ENCODE measurements around the gene GCC2.
"Not testable (repeated sequence)": the region's sequence is repeated elsewhere in the genome, so short reads cannot be mapped to it uniquely, and the experiment has no call there.

GCC2 gene

DNA sequence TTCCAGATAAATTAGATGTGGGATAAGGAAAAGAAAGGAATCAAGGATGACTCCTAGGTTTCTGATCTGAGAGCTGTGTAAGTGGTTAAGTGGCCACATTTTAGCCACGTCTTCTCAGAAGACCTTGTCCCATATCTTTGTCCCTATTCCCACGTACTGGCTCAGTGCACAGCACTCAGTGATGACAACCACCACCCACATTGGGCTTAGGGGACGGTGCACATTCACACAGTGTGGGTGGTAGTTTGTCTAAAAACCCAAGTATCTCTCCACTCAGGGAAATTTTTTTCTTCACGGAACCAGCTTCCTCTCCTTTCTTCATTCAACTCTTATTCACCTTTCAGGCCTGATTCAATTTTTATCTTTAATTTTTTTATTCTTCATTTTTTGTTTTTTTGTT lies 30.6 kb upstream of the GCC2 start:
- no peak overlapping the region for H3K27ac ChIP-seq
- TF ChIP-seq, protein P1, sequence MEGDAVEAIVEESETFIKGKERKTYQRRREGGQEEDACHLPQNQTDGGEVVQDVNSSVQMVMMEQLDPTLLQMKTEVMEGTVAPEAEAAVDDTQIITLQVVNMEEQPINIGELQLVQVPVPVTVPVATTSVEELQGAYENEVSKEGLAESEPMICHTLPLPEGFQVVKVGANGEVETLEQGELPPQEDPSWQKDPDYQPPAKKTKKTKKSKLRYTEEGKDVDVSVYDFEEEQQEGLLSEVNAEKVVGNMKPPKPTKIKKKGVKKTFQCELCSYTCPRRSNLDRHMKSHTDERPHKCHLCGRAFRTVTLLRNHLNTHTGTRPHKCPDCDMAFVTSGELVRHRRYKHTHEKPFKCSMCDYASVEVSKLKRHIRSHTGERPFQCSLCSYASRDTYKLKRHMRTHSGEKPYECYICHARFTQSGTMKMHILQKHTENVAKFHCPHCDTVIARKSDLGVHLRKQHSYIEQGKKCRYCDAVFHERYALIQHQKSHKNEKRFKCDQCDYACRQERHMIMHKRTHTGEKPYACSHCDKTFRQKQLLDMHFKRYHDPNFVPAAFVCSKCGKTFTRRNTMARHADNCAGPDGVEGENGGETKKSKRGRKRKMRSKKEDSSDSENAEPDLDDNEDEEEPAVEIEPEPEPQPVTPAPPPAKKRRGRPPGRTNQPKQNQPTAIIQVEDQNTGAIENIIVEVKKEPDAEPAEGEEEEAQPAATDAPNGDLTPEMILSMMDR (conservative IDR thresholded peaks at IDR 0.05; ENCODE audit: low read depth), result no peak
- no peak for DNase-seq (ENCODE audit: low spot score)
- ChIA-PET CTCF (no interaction called here), POLR2A (ENCODE audit: low non-redundant PET) (no interaction called here)

DNA sequence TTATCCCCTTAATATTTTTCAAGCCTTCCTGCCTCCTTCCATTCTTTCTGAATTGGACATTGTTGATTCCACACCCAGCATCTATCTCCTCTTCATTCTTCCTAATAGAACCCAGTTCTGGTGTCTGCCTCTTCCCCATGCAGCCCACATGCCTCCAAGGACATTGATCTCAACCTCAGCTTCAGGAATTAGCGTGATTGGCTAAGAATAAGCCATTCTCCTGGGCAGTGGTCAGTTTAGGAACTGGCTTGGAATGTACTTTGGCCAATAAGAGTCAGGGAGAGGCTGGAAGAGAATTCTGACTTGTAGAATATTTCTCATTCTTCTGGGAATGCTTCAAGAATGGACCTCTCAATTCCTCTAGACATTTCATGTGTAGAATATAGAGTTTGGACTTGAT lies 25.9 kb upstream of the GCC2 start:
- TF ChIP-seq, protein P1 (conservative IDR thresholded peaks at IDR 0.05; ENCODE audit: low read depth), result no peak
- DNase-seq (ENCODE audit: low spot score), result no peak
- ChIA-PET POLR2A (ENCODE audit: low non-redundant PET) (no interaction called here), CTCF (no interaction called here)
- no peak overlapping the region for H3K27ac ChIP-seq

DNA sequence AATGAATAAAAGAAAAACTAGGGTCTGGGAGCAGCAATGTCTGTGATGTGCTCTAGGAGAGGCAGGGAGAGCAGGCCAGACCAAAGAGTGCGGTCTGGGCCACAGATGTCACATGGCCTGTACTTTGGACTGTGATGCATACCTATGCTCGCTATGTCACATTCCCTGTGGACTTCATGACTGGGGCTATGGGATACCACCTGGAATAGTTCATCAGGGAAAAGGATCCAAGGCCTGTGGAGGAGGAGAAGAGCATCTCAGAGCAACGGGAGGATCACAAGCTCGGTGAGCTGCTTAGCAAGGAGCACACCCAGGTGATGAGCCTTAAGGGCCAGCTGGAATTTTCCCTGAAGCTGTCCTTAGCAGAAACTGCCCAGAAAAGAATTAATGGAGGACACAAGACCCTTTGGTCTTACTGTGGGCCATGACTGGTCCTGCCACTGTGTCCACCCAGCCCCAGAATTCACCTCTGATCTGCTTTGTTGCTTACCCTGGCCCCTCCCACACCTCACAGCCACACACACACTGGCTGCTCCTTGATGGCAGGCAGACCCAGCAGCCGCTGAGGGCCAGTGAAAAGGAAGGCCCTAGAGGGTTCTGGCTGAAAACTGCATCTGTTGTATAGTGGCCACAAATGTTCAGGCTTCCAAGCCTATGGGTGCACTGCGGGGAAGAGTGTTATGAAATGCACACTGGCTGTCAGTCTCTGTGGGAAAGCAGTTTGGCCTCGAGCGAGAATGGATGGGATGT lies 25.3 kb upstream of the GCC2 start:
- TF ChIP-seq, protein P1 (conservative IDR thresholded peaks at IDR 0.05; ENCODE audit: low read depth), result no peak
- CTCF ChIA-PET, result no interaction called here
- POLR2A ChIA-PET (ENCODE audit: low non-redundant PET), result no interaction called here
- DNase-seq (ENCODE audit: low spot score), result no peak
- H3K27ac ChIP-seq, result no peak overlapping the region

DNA sequence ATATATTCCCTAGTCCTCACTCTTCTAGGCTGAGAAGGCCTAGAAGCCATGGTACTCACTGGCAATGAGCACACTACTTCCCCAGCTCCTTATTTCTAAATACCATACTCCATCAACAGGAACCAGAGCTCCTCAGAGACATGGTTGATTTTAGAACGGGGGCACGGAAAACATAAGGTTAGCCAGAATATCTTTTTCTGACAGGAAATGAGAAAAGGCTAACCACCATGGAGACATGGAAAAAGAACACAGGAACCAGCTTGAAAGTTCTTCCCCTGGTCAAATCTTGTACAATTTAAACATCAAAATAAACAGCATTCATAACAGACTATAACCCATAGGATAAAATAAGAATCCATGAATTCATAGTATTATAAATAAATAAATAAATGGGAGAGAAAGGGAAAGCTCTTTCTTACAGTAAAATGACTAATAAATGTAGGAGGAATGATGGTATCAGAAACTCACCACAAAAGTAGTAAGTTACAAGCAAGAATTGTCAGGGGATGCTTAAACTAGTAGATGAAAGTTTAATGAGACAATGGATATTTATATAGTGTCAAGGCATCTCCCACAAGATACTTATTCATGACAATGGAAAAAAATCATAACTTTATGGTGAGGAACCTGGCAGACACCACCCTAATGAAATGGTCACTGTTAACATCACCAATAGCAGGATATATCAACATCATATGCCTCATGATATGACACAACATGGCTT lies 20.6 kb upstream of the GCC2 start:
- H3K27ac ChIP-seq, result no peak overlapping the region
- TF ChIP-seq, protein P1 (conservative IDR thresholded peaks at IDR 0.05; ENCODE audit: low read depth), result no peak
- DNase-seq (ENCODE audit: low spot score), result no peak
- ChIA-PET POLR2A (ENCODE audit: low non-redundant PET) (no interaction called here), CTCF (interaction anchor here (0.5 to 0.6 kb wide), 2 partner anchors 38 to 87 kb away, joined by 3 read pairs; no protein-coding TSS in a partner anchor)

DNA sequence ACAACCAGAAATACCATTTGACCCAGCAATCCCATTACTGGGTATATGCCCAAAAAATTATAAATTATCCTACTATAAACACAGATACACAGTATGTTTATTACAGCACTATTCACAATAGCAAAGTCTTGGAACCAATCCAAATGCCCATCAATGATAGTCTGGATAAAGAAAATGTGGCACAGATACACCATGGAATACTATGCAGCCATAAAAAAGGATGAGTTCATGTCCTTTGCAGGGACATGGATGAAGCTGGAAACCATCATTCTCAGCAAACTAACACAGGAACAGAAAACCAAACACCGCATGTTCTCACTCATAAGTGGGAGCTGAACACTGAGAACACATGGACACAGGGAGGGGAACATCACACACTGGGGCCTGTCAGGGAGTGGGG lies 13.4 kb upstream of the GCC2 start:
- DNase-seq (ENCODE audit: low spot score); POLR2A ChIA-PET (ENCODE audit: low non-redundant PET); H3K27ac ChIP-seq; CTCF ChIA-PET: not testable (repeated sequence)

DNA sequence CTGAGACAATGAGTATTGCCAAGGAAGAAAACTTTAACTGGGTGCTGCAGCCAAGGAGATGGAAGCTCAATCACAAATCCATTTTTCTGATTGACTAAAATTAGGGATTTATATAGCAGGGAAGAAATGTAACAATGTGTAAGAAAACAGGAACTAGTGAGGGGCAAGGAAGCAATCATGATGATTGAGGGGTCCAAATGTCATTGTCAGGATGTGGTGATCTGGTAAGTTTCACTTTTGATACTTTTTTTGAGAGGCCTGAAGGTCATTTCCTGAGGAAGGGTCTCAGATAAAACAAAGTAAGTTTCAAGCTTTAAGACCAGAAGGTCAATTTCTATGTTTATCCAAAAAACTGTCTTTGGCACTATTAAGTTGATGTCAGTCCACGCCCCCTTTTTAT lies 12.0 kb upstream of the GCC2 start:
- no peak overlapping the region for H3K27ac ChIP-seq
- ChIA-PET CTCF (no interaction called here), POLR2A (ENCODE audit: low non-redundant PET) (no interaction called here)
- TF ChIP-seq, protein P1 (conservative IDR thresholded peaks at IDR 0.05; ENCODE audit: low read depth), result no peak
- no peak for DNase-seq (ENCODE audit: low spot score)

DNA sequence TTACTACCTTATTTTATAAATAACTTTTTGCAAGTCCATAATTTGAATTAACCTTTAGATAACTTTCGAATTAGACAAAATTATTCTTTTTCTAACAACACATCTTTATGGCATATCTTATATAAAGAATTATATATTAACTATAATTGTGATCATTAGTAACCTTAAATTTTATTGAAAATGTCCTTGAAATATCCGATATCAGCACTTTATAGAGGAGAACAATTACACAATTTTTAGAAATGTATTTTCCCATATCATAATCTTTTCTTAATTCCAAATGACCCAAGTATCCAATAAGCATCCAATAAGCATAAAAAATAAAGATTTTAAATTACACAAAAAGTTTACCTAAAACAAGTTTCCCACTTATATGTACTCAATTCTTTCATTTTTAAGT lies 7.3 kb upstream of the GCC2 start:
- TF ChIP-seq, protein P1 (conservative IDR thresholded peaks at IDR 0.05; ENCODE audit: low read depth), result no peak
- POLR2A ChIA-PET (ENCODE audit: low non-redundant PET), result no interaction called here
- H3K27ac ChIP-seq, result no peak overlapping the region
- no peak for DNase-seq (ENCODE audit: low spot score)
- CTCF ChIA-PET, result interaction anchor here (0.8 kb wide), 1 partner anchor 53 kb away, joined by 4 read pairs; no protein-coding TSS in a partner anchor
